Measurements from ENCODE around the gene RBMS3.

- no peak for TF ChIP-seq CTCF (IDR thresholded peaks at IDR 0.05)
- TF ChIP-seq EZH2phosphoT487 (IDR thresholded peaks at IDR 0.05) = no peak
- no peak for TF ChIP-seq EZH2 (IDR thresholded peaks at IDR 0.05)
Observed at GRCh38 chr3:29679944-29680343, 399.1 kb downstream of the RBMS3 start.
